GM12878 (cell line): ENCODE measurements around the gene CENPO.

Experiments
- EZH2 ChIP-seq: IDR thresholded peaks from 2 replicates; pipeline ENCODE4 v1.6.1; 2012; ENCODE audit warnings: low read depth, mild to moderate bottlenecking, control low read depth, inconsistent platforms, low read length, borderline replicate concordance; ENCODE audit not compliant: control insufficient read depth
- IKZF2 ChIP-seq, 2 experiments: fragments of 450-650 bp; IDR thresholded peaks; 2 replicates each; pipeline ENCODE4 v1.6.1; 2017; ENCODE audit warnings: mild to moderate bottlenecking in 2 of 2, moderate library complexity in 2 of 2
- MEF2A ChIP-seq: IDR thresholded peaks from 2 replicates; pipeline ENCODE4 v1.6.1; 2011; ENCODE audit warnings: low read depth, mild to moderate bottlenecking, low read length, moderate library complexity; ENCODE audit not compliant: insufficient read depth
- NRF1 ChIP-seq: conservative IDR thresholded peaks from 2 replicates; pipeline ENCODE4 v1.6.1; 2011; ENCODE audit warnings: mild to moderate bottlenecking, low read depth, low read length, improper control_type of control experiment
- POLR2A ChIP-seq: IDR thresholded peaks from 2 replicates; pipeline ENCODE4 v1.6.1; 2011; ENCODE audit warnings: low read depth, mild to moderate bottlenecking, low read length
- POLR2AphosphoS5 ChIP-seq: IDR thresholded peaks from 2 replicates; pipeline ENCODE4 v1.6.1; 2011; ENCODE audit warnings: mild to moderate bottlenecking, low read length, inconsistent platforms
- RAD51 ChIP-seq: fragments of 450-650 bp; IDR thresholded peaks from 2 replicates; pipeline ENCODE4 v1.6.1; 2016; ENCODE audit warnings: moderate library complexity, mild to moderate bottlenecking, inconsistent platforms
- RCOR1 ChIP-seq: conservative IDR thresholded peaks from 2 replicates; pipeline ENCODE4 v1.6.1; 2012; ENCODE audit warnings: low read depth, low read length, improper control_type of control experiment
- SMARCA5 ChIP-seq: fragments of 450-650 bp; IDR thresholded peaks from 2 replicates; pipeline ENCODE4 v1.6.1; 2017; ENCODE audit warnings: mild to moderate bottlenecking
- TCF3 ChIP-seq: IDR thresholded peaks from 2 replicates; pipeline ENCODE4 v1.6.1; 2012; ENCODE audit warnings: low read depth, mild to moderate bottlenecking, low read length, borderline replicate concordance; ENCODE audit not compliant: insufficient read depth
- TF ChIP-seq, protein P1 (sequence below), 3 experiments: IDR thresholded peaks in 2 of 3; conservative IDR thresholded peaks in 1 of 3; 2 replicates each; pipeline ENCODE4 v1.5.1; 2011; ENCODE audit warnings: low read depth in 3 of 3, low read length in 3 of 3, mild to moderate bottlenecking in 3 of 3, control low read depth in 2 of 3, moderate library complexity in 2 of 3, inconsistent platforms in 1 of 3, mixed read lengths in 1 of 3; ENCODE audit not compliant: control insufficient read depth in 2 of 3, insufficient read depth in 1 of 3; ENCODE audit errors: extremely low read depth in 1 of 3
- TF ChIP-seq, protein P2 (sequence below): IDR thresholded peaks from 2 replicates; pipeline ENCODE4 v1.6.1; 2011; ENCODE audit warnings: low read depth, low read length, improper control_type of control experiment, borderline replicate concordance
- TF ChIP-seq, protein P3 (sequence below): IDR thresholded peaks from 2 replicates; pipeline ENCODE4 v1.6.1; 2012; ENCODE audit warnings: improper control_type of control experiment, low read depth, low read length; ENCODE audit not compliant: insufficient replicate concordance

DNA sequence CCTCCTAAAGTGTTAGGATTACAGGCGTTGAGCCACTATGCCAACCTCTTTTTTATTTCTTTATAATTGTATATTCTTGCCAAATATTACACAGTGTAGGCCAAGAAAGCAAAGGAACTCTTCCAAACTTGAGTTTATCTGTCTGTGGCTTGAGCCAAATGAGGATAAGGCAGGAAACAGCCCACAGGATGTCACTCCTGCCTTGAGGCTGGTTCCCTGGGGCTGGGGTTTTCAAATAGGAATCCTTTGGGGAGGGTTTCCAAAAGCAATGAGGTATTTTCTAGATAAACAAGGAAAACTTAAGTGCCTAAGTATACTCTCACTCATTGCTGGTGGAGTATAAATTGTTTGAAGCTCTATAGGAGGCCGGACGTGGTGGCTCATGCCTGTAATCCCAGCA, 70.4 kb downstream of the CENPO start:
- TF ChIP-seq, protein P1, sequence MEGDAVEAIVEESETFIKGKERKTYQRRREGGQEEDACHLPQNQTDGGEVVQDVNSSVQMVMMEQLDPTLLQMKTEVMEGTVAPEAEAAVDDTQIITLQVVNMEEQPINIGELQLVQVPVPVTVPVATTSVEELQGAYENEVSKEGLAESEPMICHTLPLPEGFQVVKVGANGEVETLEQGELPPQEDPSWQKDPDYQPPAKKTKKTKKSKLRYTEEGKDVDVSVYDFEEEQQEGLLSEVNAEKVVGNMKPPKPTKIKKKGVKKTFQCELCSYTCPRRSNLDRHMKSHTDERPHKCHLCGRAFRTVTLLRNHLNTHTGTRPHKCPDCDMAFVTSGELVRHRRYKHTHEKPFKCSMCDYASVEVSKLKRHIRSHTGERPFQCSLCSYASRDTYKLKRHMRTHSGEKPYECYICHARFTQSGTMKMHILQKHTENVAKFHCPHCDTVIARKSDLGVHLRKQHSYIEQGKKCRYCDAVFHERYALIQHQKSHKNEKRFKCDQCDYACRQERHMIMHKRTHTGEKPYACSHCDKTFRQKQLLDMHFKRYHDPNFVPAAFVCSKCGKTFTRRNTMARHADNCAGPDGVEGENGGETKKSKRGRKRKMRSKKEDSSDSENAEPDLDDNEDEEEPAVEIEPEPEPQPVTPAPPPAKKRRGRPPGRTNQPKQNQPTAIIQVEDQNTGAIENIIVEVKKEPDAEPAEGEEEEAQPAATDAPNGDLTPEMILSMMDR (IDR thresholded peaks at IDR 0.05 in 2 of 3, conservative IDR thresholded peaks at IDR 0.05 in 1 of 3; ENCODE audit: control insufficient read depth in 2 of 3, extremely low read depth in 1 of 3, insufficient read depth in 1 of 3, low read depth in 3 of 3, low read length in 3 of 3): no peak
- no peak for TF ChIP-seq RCOR1
- no peak for TF ChIP-seq TCF3
- TF ChIP-seq, protein P2, sequence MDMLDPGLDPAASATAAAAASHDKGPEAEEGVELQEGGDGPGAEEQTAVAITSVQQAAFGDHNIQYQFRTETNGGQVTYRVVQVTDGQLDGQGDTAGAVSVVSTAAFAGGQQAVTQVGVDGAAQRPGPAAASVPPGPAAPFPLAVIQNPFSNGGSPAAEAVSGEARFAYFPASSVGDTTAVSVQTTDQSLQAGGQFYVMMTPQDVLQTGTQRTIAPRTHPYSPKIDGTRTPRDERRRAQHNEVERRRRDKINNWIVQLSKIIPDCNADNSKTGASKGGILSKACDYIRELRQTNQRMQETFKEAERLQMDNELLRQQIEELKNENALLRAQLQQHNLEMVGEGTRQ: no peak
- no peak for TF ChIP-seq SMARCA5
- no peak for TF ChIP-seq MEF2A
- no peak for TF ChIP-seq POLR2A
- TF ChIP-seq, protein P3, sequence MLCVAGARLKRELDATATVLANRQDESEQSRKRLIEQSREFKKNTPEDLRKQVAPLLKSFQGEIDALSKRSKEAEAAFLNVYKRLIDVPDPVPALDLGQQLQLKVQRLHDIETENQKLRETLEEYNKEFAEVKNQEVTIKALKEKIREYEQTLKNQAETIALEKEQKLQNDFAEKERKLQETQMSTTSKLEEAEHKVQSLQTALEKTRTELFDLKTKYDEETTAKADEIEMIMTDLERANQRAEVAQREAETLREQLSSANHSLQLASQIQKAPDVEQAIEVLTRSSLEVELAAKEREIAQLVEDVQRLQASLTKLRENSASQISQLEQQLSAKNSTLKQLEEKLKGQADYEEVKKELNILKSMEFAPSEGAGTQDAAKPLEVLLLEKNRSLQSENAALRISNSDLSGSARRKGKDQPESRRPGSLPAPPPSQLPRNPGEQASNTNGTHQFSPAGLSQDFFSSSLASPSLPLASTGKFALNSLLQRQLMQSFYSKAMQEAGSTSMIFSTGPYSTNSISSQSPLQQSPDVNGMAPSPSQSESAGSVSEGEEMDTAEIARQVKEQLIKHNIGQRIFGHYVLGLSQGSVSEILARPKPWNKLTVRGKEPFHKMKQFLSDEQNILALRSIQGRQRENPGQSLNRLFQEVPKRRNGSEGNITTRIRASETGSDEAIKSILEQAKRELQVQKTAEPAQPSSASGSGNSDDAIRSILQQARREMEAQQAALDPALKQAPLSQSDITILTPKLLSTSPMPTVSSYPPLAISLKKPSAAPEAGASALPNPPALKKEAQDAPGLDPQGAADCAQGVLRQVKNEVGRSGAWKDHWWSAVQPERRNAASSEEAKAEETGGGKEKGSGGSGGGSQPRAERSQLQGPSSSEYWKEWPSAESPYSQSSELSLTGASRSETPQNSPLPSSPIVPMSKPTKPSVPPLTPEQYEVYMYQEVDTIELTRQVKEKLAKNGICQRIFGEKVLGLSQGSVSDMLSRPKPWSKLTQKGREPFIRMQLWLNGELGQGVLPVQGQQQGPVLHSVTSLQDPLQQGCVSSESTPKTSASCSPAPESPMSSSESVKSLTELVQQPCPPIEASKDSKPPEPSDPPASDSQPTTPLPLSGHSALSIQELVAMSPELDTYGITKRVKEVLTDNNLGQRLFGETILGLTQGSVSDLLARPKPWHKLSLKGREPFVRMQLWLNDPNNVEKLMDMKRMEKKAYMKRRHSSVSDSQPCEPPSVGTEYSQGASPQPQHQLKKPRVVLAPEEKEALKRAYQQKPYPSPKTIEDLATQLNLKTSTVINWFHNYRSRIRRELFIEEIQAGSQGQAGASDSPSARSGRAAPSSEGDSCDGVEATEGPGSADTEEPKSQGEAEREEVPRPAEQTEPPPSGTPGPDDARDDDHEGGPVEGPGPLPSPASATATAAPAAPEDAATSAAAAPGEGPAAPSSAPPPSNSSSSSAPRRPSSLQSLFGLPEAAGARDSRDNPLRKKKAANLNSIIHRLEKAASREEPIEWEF: no peak
- TF ChIP-seq POLR2AphosphoS5: no peak
- no peak for TF ChIP-seq EZH2
- TF ChIP-seq IKZF2 (IDR thresholded peaks at IDR 0.05): no peak
- no peak for TF ChIP-seq RAD51
- no peak for TF ChIP-seq NRF1
